Activated naive CD4-positive, alpha-beta T cell treated with anti-CD3 and anti-CD28 coated beads, Interleukin-2, amount 50 U/mL, for 72 hours (primary cell): Measurements from ENCODE around the gene CPAMD8. TPM values are rescaled to one million over a fixed set of nuclear protein-coding genes. Genes with fewer than 3 reads are reported as not detected.

Experiments used
- ATAC-seq, 2 donors: fragments of 150-1000 bp; cut with Tn5 transposase; 2 replicates each; pipeline ENCODE4 v1.10.0; 2021; ENCODE audit warnings: mild to moderate bottlenecking in 2 of 2, moderate library complexity in 2 of 2
- DNase-seq, 2 donors: peaks; one replicate each; pipeline ENCODE4 v3.0.0; 2021 to 2022; ENCODE audit warnings: low spot score in 2 of 2
- H3K27ac Mint-ChIP-seq, 2 donors: one replicate each; pipeline ENCODE4 v1.8.0; 2022; ENCODE audit warnings: mild to moderate bottlenecking in 2 of 2, mixed read lengths in 2 of 2
- H3K36me3 Mint-ChIP-seq, 2 donors: one replicate each; pipeline ENCODE4 v1.8.0; 2022; ENCODE audit warnings: mixed read lengths in 2 of 2
- H3K9me3 Mint-ChIP-seq, 2 donors: one replicate each; pipeline ENCODE4 v1.8.0; 2022; ENCODE audit warnings: mixed read lengths in 2 of 2
- total RNA-seq, 2 donors: library from RNA; stranded (reverse); gene quantifications; one replicate each; pipeline ENCODE4 v1.2.3, GENCODE V29; 2022

CPAMD8 gene
- total RNA-seq, 2 donors from 2014 or later = 0.19 to 0.75 TPM

DNA sequence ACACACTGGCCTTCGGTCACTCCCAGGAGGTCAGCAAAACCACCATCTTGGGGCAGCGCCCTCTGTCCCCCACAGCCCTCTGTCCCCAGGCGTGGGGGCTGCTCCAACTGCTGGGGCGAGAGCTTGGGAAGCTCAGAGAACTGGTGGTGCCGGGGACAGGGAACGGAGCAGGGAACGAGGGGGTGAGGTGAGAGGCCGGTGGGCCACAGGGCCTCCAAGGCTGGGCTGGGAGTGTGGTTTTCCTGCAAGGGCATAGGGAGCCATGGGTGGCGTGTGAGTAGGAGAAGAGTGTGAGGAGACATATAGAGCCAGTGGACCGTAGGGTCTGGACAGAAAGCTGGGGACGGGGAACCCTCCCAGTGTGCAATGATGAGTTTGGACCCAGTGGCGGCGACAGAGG, 103.7 kb downstream of the CPAMD8 start:
- peaks cover 0 to 18% of the 10 kb centered on the region in 2 donors for H3K36me3 Mint-ChIP-seq
- H3K9me3 Mint-ChIP-seq = peaks cover 16 to 19% of the 10 kb centered on the region in 2 donors
- ATAC-seq (no peak), DNase-seq (no peak)
- H3K27ac Mint-ChIP-seq = no peak overlapping the region

DNA sequence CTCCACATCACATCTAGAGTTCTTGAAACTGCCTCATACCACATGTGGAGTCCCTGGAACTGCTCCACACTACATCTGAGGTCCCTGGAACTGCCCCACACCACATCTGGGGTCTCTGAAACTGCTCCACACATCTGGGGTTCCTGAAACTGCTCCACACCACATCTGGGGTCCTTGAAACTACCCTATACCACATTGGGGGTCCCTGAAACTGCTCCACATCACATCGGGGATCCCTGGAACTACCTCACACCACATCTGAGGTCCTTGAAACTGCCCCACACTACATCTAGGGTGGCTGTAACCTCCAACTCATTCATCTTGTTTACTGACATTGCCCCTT, 104.0 kb downstream of the CPAMD8 start:
- DNase-seq (no peak), ATAC-seq (no peak)
- Mint-ChIP-seq H3K36me3 (peaks cover 0 to 18% of the 10 kb centered on the region in 2 donors), H3K9me3 (peaks cover 16% of the 10 kb centered on the region in 2 donors), H3K27ac (peak overlapping the region in 1 of 2 donors; percentile 67)

- ATAC-seq (no peak), DNase-seq (no peak)
- peak overlapping the region in 1 of 2 donors; percentile 67 for H3K27ac Mint-ChIP-seq
- H3K9me3 Mint-ChIP-seq = peaks cover 10 to 15% of the 10 kb centered on the region in 2 donors
- peaks cover 0 to 15% of the 10 kb centered on the region in 2 donors for H3K36me3 Mint-ChIP-seq
Measured at GRCh38 chr19:16921766-16922591, 104.6 kb downstream of the CPAMD8 start.

- peaks cover 4 to 10% of the 10 kb centered on the region in 2 donors for H3K9me3 Mint-ChIP-seq
- no peak for ATAC-seq
- H3K27ac Mint-ChIP-seq = no peak overlapping the region
- peaks cover 0 to 8% of the 10 kb centered on the region in 2 donors for H3K36me3 Mint-ChIP-seq
- DNase-seq = no peak
Measured at GRCh38 chr19:16920816-16921529, 105.6 kb downstream of the CPAMD8 start.

- peaks cover 4 to 10% of the 10 kb centered on the region in 2 donors for H3K9me3 Mint-ChIP-seq
- ATAC-seq (no peak), DNase-seq (no peak)
- no peak overlapping the region for H3K27ac Mint-ChIP-seq
- H3K36me3 Mint-ChIP-seq = no peaks in the 10 kb centered on the region
Measured at GRCh38 chr19:16919496-16919895, 107.1 kb downstream of the CPAMD8 start.

DNA sequence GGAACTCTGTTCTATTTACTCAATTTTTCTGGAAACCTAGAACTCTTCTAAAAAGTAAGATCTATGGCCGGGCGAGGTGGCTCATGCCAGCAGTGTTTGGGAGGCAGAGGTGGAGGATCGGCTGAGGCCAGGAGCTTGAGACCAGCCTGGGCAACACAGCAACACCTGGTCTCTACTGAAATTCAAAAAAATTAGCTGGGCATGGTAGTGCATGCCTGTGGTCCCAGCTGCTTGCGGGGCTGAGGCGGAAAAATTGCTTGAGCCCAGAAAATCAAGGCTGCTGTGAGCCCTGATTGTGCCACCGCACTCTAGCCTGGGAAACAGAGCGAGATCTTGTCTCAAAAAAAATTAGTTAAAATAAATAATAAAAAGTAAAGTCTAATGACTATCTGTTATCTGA, 109.2 kb downstream of the CPAMD8 start:
- Mint-ChIP-seq H3K9me3 (peaks cover 19 to 23% of the 10 kb centered on the region in 2 donors), H3K36me3 (peaks cover 12 to 20% of the 10 kb centered on the region in 2 donors), H3K27ac (no peak overlapping the region)
- DNase-seq (no peak), ATAC-seq (no peak)

DNA sequence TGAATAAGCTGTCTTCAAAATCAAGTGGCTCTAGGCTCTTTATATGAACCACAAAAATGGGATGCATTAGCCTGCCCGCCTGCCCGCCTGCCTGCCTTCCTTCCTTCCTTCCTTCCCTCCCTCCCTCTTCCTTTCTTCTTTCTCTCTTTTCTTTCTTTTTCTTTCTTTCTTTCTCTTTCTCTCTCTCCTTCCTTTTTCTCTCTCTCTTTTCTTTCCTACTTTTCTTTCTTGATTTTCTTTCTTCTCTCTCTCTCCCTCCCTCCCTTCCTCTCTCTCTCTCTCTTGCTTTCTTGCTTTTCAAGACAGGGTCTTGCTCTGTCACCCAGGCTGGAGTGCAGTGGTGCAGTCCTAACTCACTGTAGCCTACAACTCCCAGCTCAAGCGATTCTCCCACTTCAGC, 110.9 kb downstream of the CPAMD8 start:
- no peak for DNase-seq
- no peak overlapping the region for H3K27ac Mint-ChIP-seq
- peaks cover 18 to 26% of the 10 kb centered on the region in 2 donors for H3K36me3 Mint-ChIP-seq
- H3K9me3 Mint-ChIP-seq = peaks cover 23 to 29% of the 10 kb centered on the region in 2 donors
- no peak for ATAC-seq

GRCh38 chr19:16915135-16915534, 111.5 kb downstream of the CPAMD8 start:
- H3K9me3 Mint-ChIP-seq = peaks cover 23 to 29% of the 10 kb centered on the region in 2 donors
- H3K36me3 Mint-ChIP-seq = peaks cover 18 to 26% of the 10 kb centered on the region in 2 donors
- no peak for ATAC-seq
- no peak for DNase-seq
- H3K27ac Mint-ChIP-seq = no peak overlapping the region

GRCh38 chr19:16914421-16914820, 112.2 kb downstream of the CPAMD8 start:
- Mint-ChIP-seq H3K36me3 (peaks cover 18 to 26% of the 10 kb centered on the region in 2 donors), H3K9me3 (peaks cover 18 to 24% of the 10 kb centered on the region in 2 donors), H3K27ac (no peak overlapping the region)
- DNase-seq (no peak), ATAC-seq (no peak)

DNA sequence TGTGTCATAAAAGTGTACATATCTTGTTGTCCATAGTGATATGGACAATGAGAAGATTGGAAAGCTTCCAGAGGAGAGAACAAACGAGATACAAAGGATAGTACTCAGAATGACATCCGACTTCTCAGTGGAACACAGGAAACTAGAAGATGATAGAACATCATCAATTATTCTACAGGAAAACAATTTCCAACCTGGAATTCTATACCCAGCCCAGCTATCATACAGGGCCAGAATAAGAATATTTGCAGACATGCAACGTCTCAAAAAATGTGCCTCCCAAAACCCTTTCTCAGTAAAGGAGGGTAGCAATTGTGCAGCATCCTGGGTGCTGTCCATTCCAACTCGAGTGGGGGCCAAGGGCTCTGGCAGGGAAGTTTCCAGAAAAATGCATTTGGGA, 113.8 kb downstream of the CPAMD8 start:
- peaks cover 13 to 24% of the 10 kb centered on the region in 2 donors for H3K9me3 Mint-ChIP-seq
- DNase-seq (no peak), ATAC-seq (no peak)
- H3K27ac Mint-ChIP-seq = no peak overlapping the region
- peaks cover 18 to 26% of the 10 kb centered on the region in 2 donors for H3K36me3 Mint-ChIP-seq

- peaks cover 13 to 24% of the 10 kb centered on the region in 2 donors for H3K9me3 Mint-ChIP-seq
- ATAC-seq (no peak), DNase-seq (no peak)
- no peak overlapping the region for H3K27ac Mint-ChIP-seq
- H3K36me3 Mint-ChIP-seq = peaks cover 18 to 26% of the 10 kb centered on the region in 2 donors
Measured at GRCh38 chr19:16911046-16911445, 115.6 kb downstream of the CPAMD8 start.

GRCh38 chr19:16908759-16909158, 117.9 kb downstream of the CPAMD8 start:
- Mint-ChIP-seq H3K36me3 (peaks cover 18 to 19% of the 10 kb centered on the region in 2 donors), H3K27ac (no peak overlapping the region), H3K9me3 (peaks cover 13 to 19% of the 10 kb centered on the region in 2 donors)
- ATAC-seq (no peak), DNase-seq (no peak)

DNA sequence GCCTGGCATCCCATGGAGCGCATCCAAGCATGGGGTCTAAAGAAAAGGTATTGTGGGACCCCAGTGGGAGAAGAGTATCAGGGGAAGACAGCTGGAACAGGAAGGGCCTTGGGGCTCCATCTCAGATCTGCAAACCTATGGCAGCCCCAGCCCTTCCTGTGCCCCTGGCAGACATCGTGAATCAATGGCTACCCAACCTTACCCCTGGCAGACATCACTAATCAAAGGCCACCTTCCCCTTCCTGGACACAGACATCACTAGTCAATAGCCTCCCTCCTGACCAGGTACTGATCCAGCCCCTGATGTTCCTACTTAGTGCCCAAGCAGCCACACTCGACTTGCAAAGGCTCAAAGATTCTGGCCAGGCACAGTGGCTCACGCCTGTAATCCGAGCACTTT, 122.0 kb downstream of the CPAMD8 start:
- DNase-seq = no peak
- H3K9me3 Mint-ChIP-seq = no peaks in the 10 kb centered on the region
- H3K27ac Mint-ChIP-seq = no peak overlapping the region
- ATAC-seq = no peak
- no peaks in the 10 kb centered on the region for H3K36me3 Mint-ChIP-seq

DNA sequence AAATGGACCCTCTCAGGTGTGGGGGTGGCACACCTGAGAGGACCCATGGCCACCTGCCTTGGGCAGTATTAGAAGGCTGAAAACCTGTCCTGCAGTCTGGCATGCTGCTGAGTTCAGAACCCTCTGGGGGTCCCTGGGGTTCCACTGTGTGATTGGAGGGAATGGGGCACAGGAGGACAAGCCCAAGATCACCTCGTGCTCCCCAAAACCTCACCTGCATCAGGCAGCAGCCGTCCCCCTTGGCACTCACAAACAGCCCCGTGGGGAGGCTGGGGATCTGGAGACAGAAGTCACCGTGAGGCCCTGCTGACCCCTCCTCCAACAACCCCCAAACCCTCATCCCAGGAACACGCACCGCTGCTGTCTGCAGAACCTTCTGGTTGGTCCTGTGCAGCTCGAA, 123.3 kb downstream of the CPAMD8 start:
- H3K27ac Mint-ChIP-seq = no peak overlapping the region
- peaks cover 0 to 4% of the 10 kb centered on the region in 2 donors for H3K36me3 Mint-ChIP-seq
- H3K9me3 Mint-ChIP-seq = no peaks in the 10 kb centered on the region
- ATAC-seq (no peak), DNase-seq (no peak)

DNA sequence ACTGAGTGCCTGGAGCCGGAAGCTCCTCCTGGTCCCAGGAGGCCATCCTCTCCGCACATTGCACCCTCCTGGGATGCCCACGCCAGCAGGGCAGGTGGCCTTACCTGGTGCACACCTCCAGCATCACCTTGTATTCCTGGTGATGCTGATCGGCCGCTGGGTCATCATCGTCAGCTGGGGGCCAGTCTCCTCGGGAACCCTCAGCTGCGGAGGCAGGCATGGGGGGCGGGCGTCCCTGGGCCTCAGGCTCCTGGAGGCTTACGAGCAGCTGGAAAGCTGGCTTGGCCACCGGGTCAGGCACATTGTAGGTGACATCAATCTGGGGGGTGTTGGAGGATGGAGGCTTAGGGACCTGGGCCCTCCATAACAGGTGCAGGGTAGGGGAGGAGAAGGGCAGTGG, 124.1 kb downstream of the CPAMD8 start:
- no peak for DNase-seq
- no peak for ATAC-seq
- no peak overlapping the region for H3K27ac Mint-ChIP-seq
- peaks cover 0 to 5% of the 10 kb centered on the region in 2 donors for H3K36me3 Mint-ChIP-seq
- H3K9me3 Mint-ChIP-seq = no peaks in the 10 kb centered on the region

- Mint-ChIP-seq H3K9me3 (no peaks in the 10 kb centered on the region), H3K27ac (no peak overlapping the region), H3K36me3 (peaks cover 0 to 5% of the 10 kb centered on the region in 2 donors)
- ATAC-seq (no peak), DNase-seq (no peak)
Measured at GRCh38 chr19:16901491-16902175, 125.0 kb downstream of the CPAMD8 start.

- DNase-seq (peak in 1 of 2 donors; percentile 28), ATAC-seq (peak; percentile 47 to 57)
- peaks cover 0 to 5% of the 10 kb centered on the region in 2 donors for H3K36me3 Mint-ChIP-seq
- no peaks in the 10 kb centered on the region for H3K9me3 Mint-ChIP-seq
- no peak overlapping the region for H3K27ac Mint-ChIP-seq
Measured at GRCh38 chr19:16899566-16900075, 127.0 kb downstream of the CPAMD8 start.
